GM12878 (cell line): Measurements from ENCODE around the gene MLST8. TPM values are rescaled to one million over a fixed set of nuclear protein-coding genes. Genes with fewer than 3 reads are reported as not detected.
A peak's percentile ranks its signal among the peaks of the same experiment; 100 is the strongest.

Source experiments
- ATAC-seq: fragments of 200-7000 bp; cut with Tn5 transposase; 3 replicates; pipeline ENCODE4 v1.9.1; 2020; ENCODE audit warnings: mild to moderate bottlenecking, moderate library complexity
- BruUV-seq: library from RNA; stranded (reverse); fragments of 400-500 nt; replicated peaks from 2 replicates; lab custom pipeline; 2021; lab: Mats Ljungman, UMichigan
- CTCF ChIA-PET: fragments of 300-600 bp; sonication (Branson Sonifier 250); formaldehyde crosslinking; extraction: SDS; loops from one replicate; lab custom pipeline; 2021; ENCODE audit warnings: inconsistent platforms; lab: Yijun Ruan, JAX
- POLR2A ChIA-PET: fragments of 350-600 bp; formaldehyde crosslinking; extraction: SDS; loops from one replicate; lab custom pipeline; 2021; ENCODE audit warnings: inconsistent platforms; lab: Charles Lee
- RAD21 ChIA-PET: fragments of 300-600 bp; sonication (Branson Sonifier 250); formaldehyde crosslinking; loops from one replicate; lab custom pipeline; 2023; ENCODE audit warnings: antibody characterized with exemption; ENCODE audit not compliant: unreplicated experiment; lab: Charles Lee
- SMC1A ChIA-PET: fragments of 300-600 bp; sonication (Branson Sonifier 250); formaldehyde crosslinking; loops from one replicate; lab custom pipeline; 2023; ENCODE audit not compliant: unreplicated experiment, uncharacterized antibody; lab: Charles Lee
- DNase-seq: peaks from one replicate; pipeline ENCODE4 v3.0.0-alpha.2; 2011; ENCODE audit warnings: low read depth, low spot score
- FAIRE-seq: peaks from 3 replicates; lab custom pipeline; 2011; peaks lifted over from hg19 to GRCh38; lab: Jason Lieb, UNC
- H2AFZ ChIP-seq: 2 replicates; pipeline ENCODE4 v1.6.0; 2011; ENCODE audit warnings: low read depth, low read length, control low read depth; ENCODE audit not compliant: control insufficient read depth
- H3K27ac ChIP-seq: 2 replicates; pipeline ENCODE4 v1.5.1; 2011; ENCODE audit warnings: control low read depth; ENCODE audit not compliant: control insufficient read depth, insufficient read depth
- H3K27me3 ChIP-seq, 2 experiments: replicated peaks in 1 of 2; 2 replicates each; pipeline versions ENCODE4 v1.6.0 to v1.6.1; 2011; ENCODE audit warnings: low read length in 1 of 2; ENCODE audit not compliant: control insufficient read depth in 2 of 2, insufficient read depth in 2 of 2
- H3K36me3 ChIP-seq, 2 experiments: 2 replicates each; pipeline ENCODE4 v1.5.1; 2011; ENCODE audit warnings: low read length in 1 of 2; ENCODE audit not compliant: control insufficient read depth in 2 of 2, insufficient read depth in 2 of 2
- H3K4me1 ChIP-seq: 2 replicates; pipeline ENCODE4 v1.6.1; 2011; ENCODE audit warnings: mild to moderate bottlenecking, low read length, moderate library complexity, mixed read lengths; ENCODE audit not compliant: control insufficient read depth, insufficient read depth
- H3K4me2 ChIP-seq: 2 replicates; pipeline ENCODE4 v1.6.0; 2011; ENCODE audit warnings: control low read depth; ENCODE audit not compliant: control insufficient read depth, insufficient read depth
- H3K4me3 ChIP-seq: fragments of 200-600 bp; sonication (generic); 2 replicates; pipeline ENCODE4 v1.5.1; 2016
- H3K79me2 ChIP-seq: 2 replicates; pipeline ENCODE4 v1.6.0; 2011; ENCODE audit warnings: low read length; ENCODE audit not compliant: control insufficient read depth, insufficient read depth
- H3K9ac ChIP-seq: 2 replicates; pipeline ENCODE4 v1.8.0; 2011; ENCODE audit warnings: low read length, control low read depth, mixed read lengths; ENCODE audit not compliant: control insufficient read depth, insufficient read depth
- H3K9me3 ChIP-seq: replicated peaks from 3 replicates; pipeline ENCODE4 v1.5.1; 2011; ENCODE audit warnings: mild to moderate bottlenecking, low read length; ENCODE audit not compliant: control insufficient read depth, insufficient read depth
- H4K20me1 ChIP-seq: 2 replicates; pipeline ENCODE4 v1.6.0; 2011; ENCODE audit not compliant: control insufficient read depth, insufficient read depth
- CHD1 ChIP-seq: IDR thresholded peaks from 2 replicates; pipeline ENCODE4 v1.6.1; 2012; ENCODE audit warnings: low read depth, low read length, improper control_type of control experiment
- IRF4 ChIP-seq: IDR thresholded peaks from 2 replicates; pipeline ENCODE4 v1.6.1; 2011; ENCODE audit warnings: low read depth, low read length
- KLF5 ChIP-seq: fragments of 450-650 bp; IDR thresholded peaks from 2 replicates; pipeline ENCODE4 v1.6.1; 2014; ENCODE audit warnings: mild to moderate bottlenecking; ENCODE audit not compliant: partially characterized antibody
- MEF2B ChIP-seq: fragments of 450-650 bp; IDR thresholded peaks from 2 replicates; pipeline ENCODE4 v1.6.1; 2018; ENCODE audit warnings: mild to moderate bottlenecking, moderate library complexity; ENCODE audit not compliant: partially characterized antibody, poor library complexity, severe bottlenecking
- MTA3 ChIP-seq: IDR thresholded peaks from 2 replicates; pipeline ENCODE4 v1.6.1; 2012; ENCODE audit warnings: low read length, inconsistent platforms, borderline replicate concordance
- MYC ChIP-seq: IDR thresholded peaks from 2 replicates; pipeline ENCODE4 v1.6.1; 2011; ENCODE audit warnings: mild to moderate bottlenecking, low read length, moderate library complexity, inconsistent platforms; ENCODE audit not compliant: insufficient read depth, insufficient replicate concordance, insufficient read length, severe bottlenecking
- NRF1 ChIP-seq: conservative IDR thresholded peaks from 2 replicates; pipeline ENCODE4 v1.6.1; 2011; ENCODE audit warnings: mild to moderate bottlenecking, low read depth, low read length, improper control_type of control experiment
- SIX5 ChIP-seq: IDR thresholded peaks from 2 replicates; pipeline ENCODE4 v1.6.1; 2011; ENCODE audit warnings: mild to moderate bottlenecking, low read depth, low read length, moderate library complexity; ENCODE audit not compliant: severe bottlenecking
- STAT1 ChIP-seq: fragments of 450-650 bp; conservative IDR thresholded peaks from 2 replicates; pipeline ENCODE4 v1.6.1; 2014; ENCODE audit warnings: antibody characterized with exemption, mild to moderate bottlenecking
- TCF12 ChIP-seq: IDR thresholded peaks from 2 replicates; pipeline ENCODE4 v1.6.1; 2011; ENCODE audit warnings: low read depth, mild to moderate bottlenecking, low read length
- YY1 ChIP-seq: IDR thresholded peaks from 2 replicates; pipeline ENCODE4 v1.6.1; 2011; ENCODE audit warnings: low read depth, mild to moderate bottlenecking, low read length
- ZNF592 ChIP-seq: fragments of 450-650 bp; IDR thresholded peaks from 2 replicates; pipeline ENCODE4 v1.6.1; 2017; ENCODE audit warnings: mild to moderate bottlenecking, moderate library complexity
- WGBS: methylation state at CpG from one replicate; pipeline ENCODE4 v1.1.6; 2016; ENCODE audit warnings: low lambda C conversion rate; ENCODE audit not compliant: insufficient replicate concordance, insufficient coverage; ENCODE audit errors: missing lambda C conversion rate; 5-methylcytosine and 5-hydroxymethylcytosine counted together
- in situ Hi-C: fragments of 300-500 bp; cut with MboI; formaldehyde crosslinking; loops from 9 replicates; pipeline ENCODE4 v1.14.3; 2018; ENCODE audit warnings: mixed read lengths
- intact Hi-C: fragments of 100-400 bp; cut with micrococcal nuclease; formaldehyde crosslinking; loops from one replicate; pipeline ENCODE4 v1.14.2; 2022; ENCODE audit not compliant: unreplicated experiment
- polyA plus RNA-seq, 11 experiments: library from polyadenylated mRNA; depleted of rRNA in 4 of 11; unstranded in 6 of 11; stranded (reverse) in 5 of 11; fragments of >200 nt; fragmentation: Nextera tagmentation in 4 of 11; fragmentation: Illumina TruSeq in 1 of 11; extraction: Ambion mirVana in 4 of 11; extraction: Trizol in 1 of 11; gene quantifications; 1 replicate in 1 of 11; 2 replicates in 10 of 11; pipeline versions ENCODE4 v1.2.1 to v1.2.3, GENCODE V29; 2011 to 2016; ENCODE audit warnings: inconsistent platforms in 2 of 11, missing spikeins in 2 of 11, low read depth in 1 of 11
- total RNA-seq, 4 experiments: library from RNA; depleted of rRNA in 3 of 4; stranded (reverse); fragments of >200 nt in 3 of 4; fragmentation: Illumina TruSeq in 1 of 4; extraction: Trizol in 1 of 4; gene quantifications; 2 replicates each; pipeline versions ENCODE4 v1.2.1 to v1.2.3, GENCODE V29; 2013 to 2021

MLST8 gene
- total and polyA plus RNA-seq, 10 of the 15 experiments (the other 5 are each of a cell fraction or from before 2014, with no cell fraction given), result 1.0 to 114 (median 64.2) TPM

DNA sequence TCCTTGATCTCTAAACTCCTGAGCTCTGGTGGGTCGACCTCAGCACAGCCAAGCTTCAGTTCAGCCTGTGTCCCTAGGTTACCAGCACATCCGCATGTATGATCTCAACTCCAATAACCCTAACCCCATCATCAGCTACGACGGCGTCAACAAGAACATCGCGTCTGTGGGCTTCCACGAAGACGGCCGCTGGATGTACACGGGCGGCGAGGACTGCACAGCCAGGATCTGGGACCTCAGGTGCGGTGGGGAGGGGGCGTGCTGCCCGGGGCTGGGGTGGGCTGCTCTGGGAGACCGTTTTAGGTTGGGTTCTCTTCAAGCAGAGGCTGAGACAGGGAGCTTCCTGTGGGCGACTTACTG is 1.1 kb downstream of the MLST8 start:
- no peaks in the 10 kb centered on the region for H3K9me3 ChIP-seq
- H3K27ac ChIP-seq, result peak overlapping the region; percentile 96; the same call in 1 of the 2 replicates
- FAIRE-seq (no peak), ATAC-seq (no peak), DNase-seq (no peak)
- peak overlapping the region; percentile 89 for H3K4me2 ChIP-seq
- H3K36me3 ChIP-seq, result peaks cover 8 to 19% of the 10 kb centered on the region in 2 experiments; a peak in 3 of 4 replicates
- no peaks in the 10 kb centered on the region for H4K20me1 ChIP-seq
- 54% methylated on average over 18 of the region's 18 CpGs for WGBS
- H3K4me1 ChIP-seq, result peaks cover 6% of the 10 kb centered on the region; the same call in 1 of the 2 replicates
- RAD21 ChIA-PET, result interaction anchor here (1.5 kb wide), 1 partner anchor 8 kb away, joined by 3 read pairs; the partner anchor contains the start of gene PGP
- in situ Hi-C loops (no loop called here), intact Hi-C loops (loop anchor here (5.0 kb wide), 1 partner anchor 46 kb away; the partner anchor contains the start of gene ECI1)
- H2AFZ ChIP-seq, result no peak overlapping the region
- no peaks in the 10 kb centered on the region for H3K27me3 ChIP-seq
- H3K4me3 ChIP-seq, result peak overlapping the region; percentile 93
- CTCF ChIA-PET, result interaction anchor here (0.6 kb wide), 1 partner anchor 121 kb away, joined by 3 read pairs; no protein-coding TSS in a partner anchor
- SMC1A ChIA-PET, result no interaction called here
- no peak for TF ChIP-seq CHD1
- no peak for TF ChIP-seq TCF12
- no peak for TF ChIP-seq MEF2B
- TF ChIP-seq MTA3, result no peak; the same call in 1 of the 2 replicates
- TF ChIP-seq IRF4, result no peak
- no peak for TF ChIP-seq NRF1
- no peak for TF ChIP-seq STAT1
- TF ChIP-seq SIX5, result no peak
- TF ChIP-seq MYC, result no peak
- TF ChIP-seq KLF5, result no peak
- TF ChIP-seq YY1, result no peak
- no peak for TF ChIP-seq ZNF592
- no TSS peak for BruUV-seq
- POLR2A ChIA-PET, result interaction anchor here (0.5 to 1.5 kb wide), 5 partner anchors 8 to 282 kb away, joined by 3 to 9 read pairs (median 4); partner anchors contain the start of genes ECI1, PGP and TRAF7
- peaks cover 20% of the 10 kb centered on the region for H3K79me2 ChIP-seq
- H3K9ac ChIP-seq, result peak overlapping the region; percentile 78
